GM23338 (cell line): ENCODE measurements around the gene NEK10. TPM values are rescaled to one million over a fixed set of nuclear protein-coding genes. Genes with fewer than 3 reads are reported as not detected.
A peak's percentile ranks its signal among the peaks of the same experiment; 100 is the strongest.

Source experiments
- ATAC-seq: fragments of 200-7000 bp; cut with Tn5 transposase; 3 replicates; pipeline ENCODE4 v1.9.1; 2020
- DNase-seq: peaks from one replicate; pipeline ENCODE4 v3.0.0-alpha.2; 2015; ENCODE audit warnings: low spot score
- H2AFZ ChIP-seq: fragments of 200-600 bp; sonication (generic); 2 replicates; pipeline ENCODE4 v1.8.0; 2016; ENCODE audit warnings: antibody characterized with exemption, mild to moderate bottlenecking, moderate library complexity
- H3F3A ChIP-seq: fragments of 200-600 bp; sonication (generic); replicated peaks from 2 replicates; pipeline ENCODE4 v1.8.0; 2017; ENCODE audit warnings: antibody characterized with exemption, mixed run types, low read depth
- H3K27ac ChIP-seq: fragments of 200-600 bp; sonication (generic); 2 replicates; pipeline ENCODE4 v1.6.1; 2016; ENCODE audit warnings: low read depth
- H3K27me3 ChIP-seq: fragments of 200-600 bp; sonication (generic); 2 replicates; pipeline ENCODE4 v1.8.0; 2016; ENCODE audit warnings: mild to moderate bottlenecking, mixed run types, moderate library complexity; ENCODE audit not compliant: insufficient read depth
- H3K36me3 ChIP-seq: fragments of 200-600 bp; sonication (generic); 2 replicates; pipeline ENCODE4 v1.8.0; 2016; ENCODE audit warnings: mild to moderate bottlenecking; ENCODE audit not compliant: insufficient read depth
- H3K4me1 ChIP-seq: fragments of 200-600 bp; sonication (generic); 2 replicates; pipeline ENCODE4 v1.8.0; 2016; ENCODE audit warnings: mild to moderate bottlenecking, moderate library complexity; ENCODE audit not compliant: insufficient read depth
- H3K4me2 ChIP-seq: fragments of 200-600 bp; sonication (generic); 2 replicates; pipeline ENCODE4 v1.7.1; 2017; ENCODE audit warnings: mixed run types
- H3K4me3 ChIP-seq: fragments of 200-600 bp; sonication (generic); 2 replicates; pipeline ENCODE4 v1.6.1; 2016; ENCODE audit warnings: mixed run types
- H3K79me2 ChIP-seq: fragments of 200-600 bp; sonication (generic); replicated peaks from 2 replicates; pipeline ENCODE4 v1.8.0; 2017; ENCODE audit warnings: mild to moderate bottlenecking; ENCODE audit not compliant: insufficient read depth
- H3K9me2 ChIP-seq: fragments of 200-600 bp; sonication (generic); 2 replicates; pipeline ENCODE4 v1.8.0; 2017; ENCODE audit not compliant: insufficient read depth
- H4K20me1 ChIP-seq: fragments of 200-600 bp; sonication (generic); replicated peaks from 2 replicates; pipeline ENCODE4 v1.8.0; 2017; ENCODE audit warnings: mild to moderate bottlenecking; ENCODE audit not compliant: insufficient read depth
- H3K27ac Mint-ChIP-seq: 2 replicates; pipeline ENCODE4 v1.8.0; 2020; ENCODE audit warnings: inconsistent platforms, mild to moderate bottlenecking, moderate library complexity, mixed read lengths
- H3K27me3 Mint-ChIP-seq: 3 replicates; pipeline ENCODE4 v1.8.0; 2022; ENCODE audit warnings: low read depth, mild to moderate bottlenecking, moderate library complexity, mixed read lengths, inconsistent platforms; ENCODE audit not compliant: insufficient read depth, poor library complexity
- H3K36me3 Mint-ChIP-seq: 3 replicates; pipeline ENCODE4 v1.8.0; 2021; ENCODE audit warnings: low read depth, mild to moderate bottlenecking, inconsistent platforms, moderate library complexity, mixed read lengths
- H3K4me1 Mint-ChIP-seq: 3 replicates; pipeline ENCODE4 v1.8.0; 2020; ENCODE audit warnings: mild to moderate bottlenecking, inconsistent platforms, mixed read lengths
- H3K4me3 Mint-ChIP-seq: 3 replicates; pipeline ENCODE4 v1.8.0; 2021; ENCODE audit warnings: moderate library complexity, mild to moderate bottlenecking, inconsistent platforms, mixed read lengths
- H3K9me3 Mint-ChIP-seq: 3 replicates; pipeline ENCODE4 v1.8.0; 2020; ENCODE audit warnings: moderate library complexity, mild to moderate bottlenecking, inconsistent platforms, mixed read lengths
- CREB1 ChIP-seq: fragments of 250-450 bp; sonication (Bioruptor Pico); IDR thresholded peaks from 2 replicates; pipeline ENCODE4 v1.5.0; 2020; ENCODE audit warnings: low read depth, mild to moderate bottlenecking, moderate library complexity
- JUNB ChIP-seq: IDR thresholded peaks from one replicate; pipeline ENCODE4 v1.6.1; 2016; ENCODE audit warnings: antibody characterized with exemption; ENCODE audit not compliant: unreplicated experiment
- NANOG ChIP-seq: IDR thresholded peaks from 2 replicates; pipeline ENCODE4 v1.6.1; 2016; ENCODE audit warnings: antibody characterized with exemption, borderline replicate concordance
- POLR2AphosphoS5 ChIP-seq: IDR thresholded peaks from 2 replicates; pipeline ENCODE4 v1.6.1; 2016; ENCODE audit warnings: antibody characterized with exemption, low read depth
- polyA plus RNA-seq: library from polyadenylated mRNA; unstranded; fragments of >200 nt; fragmentation: Nextera tagmentation; extraction: Ambion mirVana; gene quantifications from 2 replicates; pipeline ENCODE4 v1.2.1, GENCODE V29; 2016
- total RNA-seq: library from RNA; depleted of rRNA; stranded (reverse); fragments of >200 nt; shearing (Covaris generic); gene quantifications from 2 replicates; pipeline ENCODE4 v1.2.3, GENCODE V29; 2014
- TF ChIP-seq, protein P1 (sequence below): fragments of 250-450 bp; sonication (Bioruptor Pico); IDR thresholded peaks from 2 replicates; pipeline ENCODE4 v1.5.0; 2020; ENCODE audit warnings: mild to moderate bottlenecking, moderate library complexity
- TF ChIP-seq, protein P2 (sequence below), 2 experiments: fragments of 200-600 bp in 1 of 2; sonication (generic) in 1 of 2; conservative IDR thresholded peaks; 2 replicates each; pipeline versions ENCODE4 v1.5.1 to v1.6.1; 2016 to 2017; ENCODE audit warnings: antibody characterized with exemption in 2 of 2, low read depth in 2 of 2, mild to moderate bottlenecking in 2 of 2, moderate library complexity in 1 of 2

Gene NEK10
- total and polyA plus RNA-seq, 2 experiments from 2014 or later = 0.55 to 2.0 TPM

DNA sequence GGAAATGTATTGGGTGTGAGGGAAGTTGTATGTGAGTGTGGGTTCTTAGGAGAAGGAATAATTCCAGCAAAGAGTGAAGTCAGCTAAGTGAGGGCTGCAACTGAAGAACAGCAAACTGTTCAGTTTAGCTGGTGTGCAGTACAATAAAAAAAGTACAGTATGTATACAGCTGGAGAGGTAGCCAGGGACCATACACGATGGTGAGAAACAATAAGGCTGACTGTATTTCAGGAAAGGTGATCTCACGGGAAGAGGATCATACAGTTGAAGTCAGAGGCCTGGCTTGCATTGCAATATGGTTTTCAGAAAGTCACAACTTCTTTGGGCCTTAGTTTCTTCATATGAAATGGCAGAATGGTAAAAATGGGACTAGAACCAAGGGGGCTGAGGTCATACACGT is 222.4 kb downstream of the NEK10 start (continued):
- TF ChIP-seq, protein P1, sequence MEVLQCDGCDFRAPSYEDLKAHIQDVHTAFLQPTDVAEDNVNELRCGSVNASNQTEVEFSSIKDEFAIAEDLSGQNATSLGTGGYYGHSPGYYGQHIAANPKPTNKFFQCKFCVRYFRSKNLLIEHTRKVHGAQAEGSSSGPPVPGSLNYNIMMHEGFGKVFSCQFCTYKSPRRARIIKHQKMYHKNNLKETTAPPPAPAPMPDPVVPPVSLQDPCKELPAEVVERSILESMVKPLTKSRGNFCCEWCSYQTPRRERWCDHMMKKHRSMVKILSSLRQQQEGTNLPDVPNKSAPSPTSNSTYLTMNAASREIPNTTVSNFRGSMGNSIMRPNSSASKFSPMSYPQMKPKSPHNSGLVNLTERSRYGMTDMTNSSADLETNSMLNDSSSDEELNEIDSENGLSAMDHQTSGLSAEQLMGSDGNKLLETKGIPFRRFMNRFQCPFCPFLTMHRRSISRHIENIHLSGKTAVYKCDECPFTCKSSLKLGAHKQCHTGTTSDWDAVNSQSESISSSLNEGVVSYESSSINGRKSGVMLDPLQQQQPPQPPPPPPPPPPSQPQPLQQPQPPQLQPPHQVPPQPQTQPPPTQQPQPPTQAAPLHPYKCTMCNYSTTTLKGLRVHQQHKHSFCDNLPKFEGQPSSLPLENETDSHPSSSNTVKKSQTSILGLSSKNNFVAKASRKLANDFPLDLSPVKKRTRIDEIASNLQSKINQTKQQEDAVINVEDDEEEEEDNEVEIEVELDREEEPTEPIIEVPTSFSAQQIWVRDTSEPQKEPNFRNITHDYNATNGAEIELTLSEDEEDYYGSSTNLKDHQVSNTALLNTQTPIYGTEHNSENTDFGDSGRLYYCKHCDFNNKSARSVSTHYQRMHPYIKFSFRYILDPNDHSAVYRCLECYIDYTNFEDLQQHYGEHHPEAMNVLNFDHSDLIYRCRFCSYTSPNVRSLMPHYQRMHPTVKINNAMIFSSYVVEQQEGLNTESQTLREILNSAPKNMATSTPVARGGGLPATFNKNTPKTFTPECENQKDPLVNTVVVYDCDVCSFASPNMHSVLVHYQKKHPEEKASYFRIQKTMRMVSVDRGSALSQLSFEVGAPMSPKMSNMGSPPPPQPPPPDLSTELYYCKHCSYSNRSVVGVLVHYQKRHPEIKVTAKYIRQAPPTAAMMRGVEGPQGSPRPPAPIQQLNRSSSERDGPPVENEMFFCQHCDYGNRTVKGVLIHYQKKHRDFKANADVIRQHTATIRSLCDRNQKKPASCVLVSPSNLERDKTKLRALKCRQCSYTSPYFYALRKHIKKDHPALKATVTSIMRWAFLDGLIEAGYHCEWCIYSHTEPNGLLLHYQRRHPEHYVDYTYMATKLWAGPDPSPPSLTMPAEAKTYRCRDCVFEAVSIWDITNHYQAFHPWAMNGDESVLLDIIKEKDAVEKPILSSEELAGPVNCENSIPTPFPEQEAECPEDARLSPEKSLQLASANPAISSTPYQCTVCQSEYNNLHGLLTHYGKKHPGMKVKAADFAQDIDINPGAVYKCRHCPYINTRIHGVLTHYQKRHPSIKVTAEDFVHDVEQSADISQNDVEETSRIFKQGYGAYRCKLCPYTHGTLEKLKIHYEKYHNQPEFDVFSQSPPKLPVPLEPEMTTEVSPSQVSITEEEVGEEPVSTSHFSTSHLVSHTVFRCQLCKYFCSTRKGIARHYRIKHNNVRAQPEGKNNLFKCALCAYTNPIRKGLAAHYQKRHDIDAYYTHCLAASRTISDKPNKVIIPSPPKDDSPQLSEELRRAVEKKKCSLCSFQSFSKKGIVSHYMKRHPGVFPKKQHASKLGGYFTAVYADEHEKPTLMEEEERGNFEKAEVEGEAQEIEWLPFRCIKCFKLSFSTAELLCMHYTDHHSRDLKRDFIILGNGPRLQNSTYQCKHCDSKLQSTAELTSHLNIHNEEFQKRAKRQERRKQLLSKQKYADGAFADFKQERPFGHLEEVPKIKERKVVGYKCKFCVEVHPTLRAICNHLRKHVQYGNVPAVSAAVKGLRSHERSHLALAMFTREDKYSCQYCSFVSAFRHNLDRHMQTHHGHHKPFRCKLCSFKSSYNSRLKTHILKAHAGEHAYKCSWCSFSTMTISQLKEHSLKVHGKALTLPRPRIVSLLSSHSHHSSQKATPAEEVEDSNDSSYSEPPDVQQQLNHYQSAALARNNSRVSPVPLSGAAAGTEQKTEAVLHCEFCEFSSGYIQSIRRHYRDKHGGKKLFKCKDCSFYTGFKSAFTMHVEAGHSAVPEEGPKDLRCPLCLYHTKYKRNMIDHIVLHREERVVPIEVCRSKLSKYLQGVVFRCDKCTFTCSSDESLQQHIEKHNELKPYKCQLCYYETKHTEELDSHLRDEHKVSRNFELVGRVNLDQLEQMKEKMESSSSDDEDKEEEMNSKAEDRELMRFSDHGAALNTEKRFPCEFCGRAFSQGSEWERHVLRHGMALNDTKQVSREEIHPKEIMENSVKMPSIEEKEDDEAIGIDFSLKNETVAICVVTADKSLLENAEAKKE (CRISPR knock-in tag) = no peak
- no peak for TF ChIP-seq NANOG

DNA sequence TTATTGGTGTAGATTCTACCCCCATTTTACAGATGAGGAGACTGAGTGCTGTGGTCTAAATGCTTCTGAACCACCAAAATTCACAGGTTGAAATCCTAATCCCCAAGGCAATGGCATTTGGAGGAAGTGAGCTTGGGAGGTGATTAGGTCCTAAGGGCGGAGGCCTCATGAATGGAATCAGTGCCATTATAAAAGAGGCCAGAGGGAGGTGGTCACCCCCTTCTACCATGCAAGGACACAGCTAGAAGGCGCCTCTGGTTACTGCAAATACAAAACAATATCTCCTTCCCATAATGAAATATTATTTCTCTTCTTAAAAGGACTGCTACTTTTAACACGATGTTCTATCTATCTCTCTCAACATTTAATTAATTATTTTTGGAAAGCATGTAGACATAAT is 223.5 kb downstream of the NEK10 start:
- Histone ChIP-seq H3K36me3 (no peaks in the 10 kb centered on the region; the same call in 1 of the 2 replicates), H3K79me2 (no peaks in the 10 kb centered on the region), H3F3A (no peaks in the 10 kb centered on the region), H3K9me2 (no peaks in the 10 kb centered on the region), H3K4me3 (no peak overlapping the region), H3K27ac (no peak overlapping the region), H3K4me2 (no peak overlapping the region), H3K27me3 (no peaks in the 10 kb centered on the region), H4K20me1 (no peaks in the 10 kb centered on the region), H3K4me1 (no peaks in the 10 kb centered on the region), H2AFZ (no peak overlapping the region)
- no peak overlapping the region for H3K4me3 Mint-ChIP-seq
- H3K9me3 Mint-ChIP-seq = peaks cover 12% of the 10 kb centered on the region
- DNase-seq (peak; percentile 37), ATAC-seq (no peak)
- H3K27me3 Mint-ChIP-seq = no peaks in the 10 kb centered on the region
- peaks cover 6% of the 10 kb centered on the region; the same call in 2 of the 3 replicates for H3K36me3 Mint-ChIP-seq
- no peak overlapping the region for H3K27ac Mint-ChIP-seq
- H3K4me1 Mint-ChIP-seq = no peaks in the 10 kb centered on the region
- TF ChIP-seq CREB1 (no peak), JUNB (no peak), POLR2AphosphoS5 (no peak)
- TF ChIP-seq, protein P2, sequence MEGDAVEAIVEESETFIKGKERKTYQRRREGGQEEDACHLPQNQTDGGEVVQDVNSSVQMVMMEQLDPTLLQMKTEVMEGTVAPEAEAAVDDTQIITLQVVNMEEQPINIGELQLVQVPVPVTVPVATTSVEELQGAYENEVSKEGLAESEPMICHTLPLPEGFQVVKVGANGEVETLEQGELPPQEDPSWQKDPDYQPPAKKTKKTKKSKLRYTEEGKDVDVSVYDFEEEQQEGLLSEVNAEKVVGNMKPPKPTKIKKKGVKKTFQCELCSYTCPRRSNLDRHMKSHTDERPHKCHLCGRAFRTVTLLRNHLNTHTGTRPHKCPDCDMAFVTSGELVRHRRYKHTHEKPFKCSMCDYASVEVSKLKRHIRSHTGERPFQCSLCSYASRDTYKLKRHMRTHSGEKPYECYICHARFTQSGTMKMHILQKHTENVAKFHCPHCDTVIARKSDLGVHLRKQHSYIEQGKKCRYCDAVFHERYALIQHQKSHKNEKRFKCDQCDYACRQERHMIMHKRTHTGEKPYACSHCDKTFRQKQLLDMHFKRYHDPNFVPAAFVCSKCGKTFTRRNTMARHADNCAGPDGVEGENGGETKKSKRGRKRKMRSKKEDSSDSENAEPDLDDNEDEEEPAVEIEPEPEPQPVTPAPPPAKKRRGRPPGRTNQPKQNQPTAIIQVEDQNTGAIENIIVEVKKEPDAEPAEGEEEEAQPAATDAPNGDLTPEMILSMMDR (conservative IDR thresholded peaks at IDR 0.05; ENCODE audit: low read depth in 2 of 2) = peak; percentile 33 to 35
